SK-N-SH (cell line): ENCODE measurements around the gene LRRC45. TPM values are rescaled to one million over a fixed set of nuclear protein-coding genes. Genes with fewer than 3 reads are reported as not detected.
A peak's percentile ranks its signal among the peaks of the same experiment; 100 is the strongest.

Experiments used
- CTCF ChIA-PET: fragments of 300-600, 350-600 bp; formaldehyde crosslinking; extraction: SDS; loops from one replicate; lab custom pipeline; 2021; lab: Yijun Ruan, JAX
- POLR2A ChIA-PET: fragments of 350-600 bp; sonication (Branson Sonifier 250); formaldehyde crosslinking; extraction: SDS; loops from one replicate; lab custom pipeline; 2020; ENCODE audit warnings: antibody characterized with exemption, inconsistent platforms; lab: Yijun Ruan, JAX
- DNase-seq: peaks from one replicate; pipeline ENCODE4 v3.0.0; 2012
- H2AFZ ChIP-seq: fragments of 200-600 bp; sonication (generic); 2 replicates; pipeline ENCODE4 v1.8.1; 2016; ENCODE audit warnings: antibody characterized with exemption, mild to moderate bottlenecking, low read depth
- H3F3A ChIP-seq: fragments of 200-600 bp; sonication (generic); replicated peaks from 2 replicates; pipeline ENCODE3; 2016; ENCODE audit warnings: antibody characterized with exemption, mild to moderate bottlenecking; ENCODE audit not compliant: insufficient read depth
- H3K27ac ChIP-seq, 2 experiments: fragments of 200-500 bp in 1 of 2; fragments of 200-600 bp in 1 of 2; sonication (Bioruptor generic) in 1 of 2; sonication (generic), shearing (Covaris generic) in 1 of 2; 2 replicates each; pipeline versions ENCODE4 v1.5.1 to v1.6.1; 2014 to 2016; ENCODE audit warnings: low read depth in 2 of 2, inconsistent platforms in 1 of 2, low read length in 1 of 2, mild to moderate bottlenecking in 1 of 2, mixed read lengths in 1 of 2
- H3K27me3 ChIP-seq: fragments of 200-600 bp; sonication (generic), shearing (Covaris generic); 2 replicates; pipeline ENCODE4 v1.6.1; 2016; ENCODE audit warnings: mixed run types; ENCODE audit not compliant: insufficient read depth
- H3K36me3 ChIP-seq, 2 experiments: fragments of 200-500 bp in 1 of 2; fragments of 200-600 bp in 1 of 2; sonication (Bioruptor generic) in 1 of 2; sonication (generic) in 1 of 2; replicated peaks in 1 of 2; 2 replicates each; pipeline versions ENCODE3 to v1.5.1; 2014 to 2016; ENCODE audit warnings: low read length in 1 of 2, mild to moderate bottlenecking in 1 of 2; ENCODE audit not compliant: insufficient read depth in 2 of 2, control insufficient read depth in 1 of 2
- H3K4me1 ChIP-seq, 2 experiments: fragments of 200-500 bp in 1 of 2; fragments of 200-600 bp in 1 of 2; sonication (Bioruptor generic) in 1 of 2; sonication (generic), shearing (Covaris generic) in 1 of 2; 2 replicates each; pipeline versions ENCODE4 v1.5.1 to v1.6.1; 2014 to 2016; ENCODE audit warnings: low read depth in 1 of 2, low read length in 1 of 2, mixed run types in 1 of 2; ENCODE audit not compliant: insufficient read depth in 2 of 2, control insufficient read depth in 1 of 2
- H3K4me2 ChIP-seq: fragments of 200-600 bp; sonication (generic), shearing (Covaris generic); 2 replicates; pipeline ENCODE4 v1.6.1; 2017; ENCODE audit warnings: mixed run types
- H3K4me3 ChIP-seq, 2 experiments: fragments of 200-500 bp in 1 of 2; fragments of 200-600 bp in 1 of 2; sonication (Bioruptor generic) in 1 of 2; sonication (generic), shearing (Covaris generic) in 1 of 2; 2 replicates each; pipeline versions ENCODE4 v1.5.1 to v1.8.1; 2014 to 2016; ENCODE audit warnings: low read depth in 2 of 2, inconsistent platforms in 1 of 2, low read length in 1 of 2, mild to moderate bottlenecking in 1 of 2, mixed read lengths in 1 of 2, moderate library complexity in 1 of 2
- H3K79me2 ChIP-seq: fragments of 200-600 bp; sonication (generic); 2 replicates; pipeline ENCODE4 v1.8.1; 2017; ENCODE audit warnings: mild to moderate bottlenecking; ENCODE audit not compliant: insufficient read depth
- H3K9ac ChIP-seq: fragments of 200-600 bp; sonication (generic); 2 replicates; pipeline ENCODE4 v1.6.1; 2017; ENCODE audit warnings: mixed run types
- H3K9me2 ChIP-seq: fragments of 200-600 bp; sonication (generic); 2 replicates; pipeline ENCODE4 v1.6.1; 2017; ENCODE audit warnings: mixed run types
- H3K9me3 ChIP-seq: fragments of 200-600 bp; sonication (generic); 2 replicates; pipeline ENCODE4 v1.6.1; 2017; ENCODE audit warnings: mixed run types, mild to moderate bottlenecking, moderate library complexity
- H4K20me1 ChIP-seq: fragments of 200-600 bp; sonication (generic); 2 replicates; pipeline ENCODE4 v1.6.1; 2017; ENCODE audit warnings: mild to moderate bottlenecking, mixed run types; ENCODE audit not compliant: insufficient read depth
- EZH2phosphoT487 ChIP-seq: fragments of 200-600 bp; sonication (generic); IDR thresholded peaks from 2 replicates; pipeline ENCODE4 v1.6.1; 2017; ENCODE audit warnings: low read depth, mixed run types, mild to moderate bottlenecking, antibody characterized with exemption, moderate library complexity, borderline replicate concordance
- GABPA ChIP-seq: IDR thresholded peaks from 2 replicates; pipeline ENCODE4 v1.4.0; 2012; ENCODE audit warnings: low read depth, mild to moderate bottlenecking
- JUND ChIP-seq: IDR thresholded peaks from 2 replicates; pipeline ENCODE4 v1.4.0; 2012
- MEF2A ChIP-seq: IDR thresholded peaks from 2 replicates; pipeline ENCODE4 v1.4.0; 2012; ENCODE audit warnings: low read depth, borderline replicate concordance
- MXI1 ChIP-seq: IDR thresholded peaks from 2 replicates; pipeline ENCODE4 v1.6.1; 2012; ENCODE audit warnings: mild to moderate bottlenecking, low read depth, low read length, improper control_type of control experiment
- RAD21 ChIP-seq: IDR thresholded peaks from 2 replicates; pipeline ENCODE4 v1.6.1; 2012; ENCODE audit warnings: mild to moderate bottlenecking, low read length
- SMC3 ChIP-seq: IDR thresholded peaks from 2 replicates; pipeline ENCODE4 v1.6.1; 2012; ENCODE audit warnings: low read depth, low read length, improper control_type of control experiment
- TCF12 ChIP-seq: IDR thresholded peaks from 2 replicates; pipeline ENCODE4 v1.4.0; 2012
- TEAD4 ChIP-seq: IDR thresholded peaks from 2 replicates; pipeline ENCODE4 v1.4.0; 2012; ENCODE audit warnings: mild to moderate bottlenecking, borderline replicate concordance; ENCODE audit not compliant: insufficient read depth
- WGBS: methylation state at CpG from one replicate; pipeline ENCODE4 v1.1.6; 2017; ENCODE audit warnings: low lambda C conversion rate; 5-methylcytosine and 5-hydroxymethylcytosine counted together
- polyA plus RNA-seq, 3 experiments: library from polyadenylated mRNA; depleted of rRNA; stranded (reverse); fragments of >200 nt; gene quantifications; 2 replicates each; pipeline ENCODE4 v1.2.3, GENCODE V29; 2012
- TF ChIP-seq, protein P1 (sequence below): IDR thresholded peaks from 2 replicates; pipeline ENCODE4 v1.4.0; 2012; ENCODE audit warnings: low read depth
- TF ChIP-seq, protein P2 (sequence below): fragments of 200-600 bp; sonication (generic); IDR thresholded peaks from 2 replicates; pipeline ENCODE4 v1.6.1; 2017; ENCODE audit warnings: antibody characterized with exemption, mild to moderate bottlenecking, moderate library complexity

The LRRC45 gene
- polyA plus RNA-seq, 1 of the 3 experiments (the other 2 are of a cell fraction) = 31.5 TPM

DNA sequence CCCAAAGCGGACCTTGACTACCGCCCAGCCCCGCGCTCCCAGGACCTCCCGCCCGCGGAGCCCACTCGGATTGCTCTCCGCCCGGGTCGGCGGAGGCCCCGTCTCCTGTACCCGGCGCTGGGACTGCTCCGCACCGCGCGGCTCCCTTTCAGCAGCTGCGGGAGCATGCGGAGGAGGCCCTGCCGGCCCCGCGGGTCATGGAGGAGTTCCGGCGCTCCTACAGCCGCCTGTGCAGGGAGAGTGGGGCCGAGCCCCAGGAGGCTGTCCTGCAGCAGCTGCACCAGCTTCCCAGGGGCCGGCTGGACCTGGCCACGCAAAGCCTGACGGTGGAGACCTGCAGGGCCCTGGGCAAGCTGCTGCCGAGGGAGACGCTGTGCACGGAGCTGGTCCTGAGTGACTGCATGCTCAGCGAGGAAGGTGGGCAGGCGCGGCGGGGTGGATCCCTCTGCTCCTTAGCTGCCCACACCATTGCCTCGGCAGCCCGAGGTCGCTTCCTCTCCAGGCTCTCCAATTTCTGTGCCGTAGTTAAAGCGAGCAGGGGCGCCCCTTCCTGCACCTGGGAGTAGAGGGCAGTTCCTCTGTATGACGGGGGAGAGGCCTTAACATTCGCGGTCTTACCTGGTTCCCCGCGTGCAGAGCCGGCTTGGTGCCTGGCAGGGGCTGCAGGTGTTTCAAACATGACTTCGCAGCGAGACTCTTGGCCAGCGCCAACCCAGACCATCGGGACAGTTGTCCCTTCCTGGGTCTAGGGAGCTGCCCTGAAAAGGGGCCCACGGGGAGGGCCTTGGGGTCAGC lies 539 bp downstream of the LRRC45 start:
- Histone ChIP-seq H3K27ac (peak overlapping the region in 1 of 2 experiments; percentile 69; a peak in 2 of 4 replicates), H3K4me3 (peak overlapping the region; percentile 83 to 88), H2AFZ (peak overlapping the region; percentile 76), H3F3A (peaks cover 20% of the 10 kb centered on the region), H3K79me2 (peaks cover 30% of the 10 kb centered on the region), H3K36me3 (peaks cover 3 to 16% of the 10 kb centered on the region in 2 experiments), H4K20me1 (peaks cover 17% of the 10 kb centered on the region), H3K4me1 (peaks cover 18 to 36% of the 10 kb centered on the region in 2 experiments; a peak in 3 of 4 replicates), H3K9me3 (no peaks in the 10 kb centered on the region), H3K9ac (peak overlapping the region; percentile 71), H3K27me3 (no peaks in the 10 kb centered on the region), H3K9me2 (no peaks in the 10 kb centered on the region), H3K4me2 (peak overlapping the region; percentile 98)
- WGBS = 8% methylated on average over 38 of the region's 55 CpGs
- ChIA-PET CTCF (interaction anchor here (1.0 to 35.7 kb wide), 12 partner anchors 13 to 154 kb away, joined by 3 to 1216 read pairs (median 33); partner anchors contain the start of genes ARHGDIA, DCXR, FASN and MYADML2), POLR2A (interaction anchor here (0.7 to 4.2 kb wide), 9 partner anchors 8 to 96 kb away, joined by 3 to 41 read pairs (median 5); partner anchors contain the start of genes DCXR, FASN, MAFG and NOTUM)
- TF ChIP-seq, protein P1, sequence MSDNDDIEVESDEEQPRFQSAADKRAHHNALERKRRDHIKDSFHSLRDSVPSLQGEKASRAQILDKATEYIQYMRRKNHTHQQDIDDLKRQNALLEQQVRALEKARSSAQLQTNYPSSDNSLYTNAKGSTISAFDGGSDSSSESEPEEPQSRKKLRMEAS = peak; percentile 52; the same call in 1 of the 2 replicates
- TF ChIP-seq MXI1 (peak; percentile 57; the same call in 1 of the 2 replicates), TEAD4 (no peak)
- DNase-seq = peak; percentile 83

DNA sequence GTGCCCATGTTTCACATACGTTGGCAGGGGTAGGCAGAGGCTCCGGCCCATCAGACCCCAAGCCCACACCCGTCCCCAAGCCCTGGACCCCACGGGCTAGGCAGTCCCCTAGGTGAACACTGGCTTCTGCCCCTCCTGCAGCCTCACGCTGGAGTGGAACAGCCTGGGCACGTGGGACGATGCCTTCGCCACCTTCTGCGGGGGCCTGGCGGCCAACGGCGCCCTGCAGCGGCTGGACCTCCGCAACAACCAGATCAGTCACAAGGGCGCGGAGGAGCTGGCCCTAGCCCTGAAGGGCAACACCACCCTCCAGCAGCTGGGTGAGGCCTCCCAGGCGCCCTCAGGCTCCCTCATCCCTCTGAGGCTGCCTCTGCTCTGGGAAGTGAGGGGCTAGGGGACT lies 1.8 kb downstream of the LRRC45 start:
- POLR2A ChIA-PET = interaction anchor here (4.2 kb wide), 1 partner anchor 65 kb away, joined by 41 read pairs; the partner anchor contains the start of gene NOTUM
- no peak overlapping the region for H3K27ac ChIP-seq
- no peak overlapping the region for H3K9ac ChIP-seq
- no peaks in the 10 kb centered on the region for H3K9me2 ChIP-seq
- H3K9me3 ChIP-seq = no peaks in the 10 kb centered on the region
- peaks cover 30% of the 10 kb centered on the region for H3K79me2 ChIP-seq
- DNase-seq = no peak
- CTCF ChIA-PET = interaction anchor here (1.4 to 35.7 kb wide), 6 partner anchors 12 to 156 kb away, joined by 3 to 1216 read pairs (median 56); partner anchors contain the start of genes DCXR and NOTUM
- H3K36me3 ChIP-seq = peaks cover 0 to 9% of the 10 kb centered on the region in 2 experiments
- H3K4me1 ChIP-seq = peaks cover 18 to 39% of the 10 kb centered on the region in 2 experiments; a peak in 3 of 4 replicates
- no peak for TF ChIP-seq MEF2A
- no peak for TF ChIP-seq EZH2phosphoT487
- no peak for TF ChIP-seq JUND
- TF ChIP-seq, protein P2, sequence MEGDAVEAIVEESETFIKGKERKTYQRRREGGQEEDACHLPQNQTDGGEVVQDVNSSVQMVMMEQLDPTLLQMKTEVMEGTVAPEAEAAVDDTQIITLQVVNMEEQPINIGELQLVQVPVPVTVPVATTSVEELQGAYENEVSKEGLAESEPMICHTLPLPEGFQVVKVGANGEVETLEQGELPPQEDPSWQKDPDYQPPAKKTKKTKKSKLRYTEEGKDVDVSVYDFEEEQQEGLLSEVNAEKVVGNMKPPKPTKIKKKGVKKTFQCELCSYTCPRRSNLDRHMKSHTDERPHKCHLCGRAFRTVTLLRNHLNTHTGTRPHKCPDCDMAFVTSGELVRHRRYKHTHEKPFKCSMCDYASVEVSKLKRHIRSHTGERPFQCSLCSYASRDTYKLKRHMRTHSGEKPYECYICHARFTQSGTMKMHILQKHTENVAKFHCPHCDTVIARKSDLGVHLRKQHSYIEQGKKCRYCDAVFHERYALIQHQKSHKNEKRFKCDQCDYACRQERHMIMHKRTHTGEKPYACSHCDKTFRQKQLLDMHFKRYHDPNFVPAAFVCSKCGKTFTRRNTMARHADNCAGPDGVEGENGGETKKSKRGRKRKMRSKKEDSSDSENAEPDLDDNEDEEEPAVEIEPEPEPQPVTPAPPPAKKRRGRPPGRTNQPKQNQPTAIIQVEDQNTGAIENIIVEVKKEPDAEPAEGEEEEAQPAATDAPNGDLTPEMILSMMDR = no peak
- TF ChIP-seq GABPA = no peak
- TF ChIP-seq RAD21 = no peak
- TF ChIP-seq SMC3 = no peak
- no peak for TF ChIP-seq TCF12
- H3K4me2 ChIP-seq = no peak overlapping the region
- H3K4me3 ChIP-seq = no peak overlapping the region
- no peak overlapping the region for H2AFZ ChIP-seq
- H3K27me3 ChIP-seq = no peaks in the 10 kb centered on the region
- peaks cover 32% of the 10 kb centered on the region for H3F3A ChIP-seq
- H4K20me1 ChIP-seq = peaks cover 19% of the 10 kb centered on the region
- 97% methylated on average over 17 of the region's 17 CpGs for WGBS
